K562 (cell line): Measurements from ENCODE around the gene PIF1.

Source experiments
- CBFA2T3 ChIP-seq: fragments of 450-650 bp; IDR thresholded peaks from 2 replicates; pipeline ENCODE4 v1.6.1; 2017
- CREM ChIP-seq: IDR thresholded peaks from 2 replicates; pipeline ENCODE4 v1.6.1; 2014; ENCODE audit warnings: antibody characterized with exemption, low read depth
- U2AF2 ChIP-seq: fragments of 200-400 bp; formaldehyde crosslinking; optimal IDR thresholded peaks from 2 replicates; pipeline ENCODE3; 2017; ENCODE audit warnings: low read depth, mild to moderate bottlenecking, low read length
- ZFX ChIP-seq: sonication (generic); formaldehyde crosslinking; IDR thresholded peaks from 2 replicates; pipeline ENCODE4 v1.8.0; 2022; ENCODE audit warnings: mild to moderate bottlenecking, missing genetic modification reagents, moderate library complexity
- TF ChIP-seq, protein P1 (sequence below), 3 experiments: IDR thresholded peaks in 2 of 3; conservative IDR thresholded peaks in 1 of 3; 2 replicates each; pipeline ENCODE4 v1.5.1; 2011 to 2012; ENCODE audit warnings: low read length in 3 of 3, mild to moderate bottlenecking in 3 of 3, control low read depth in 2 of 3, improper control_type of control experiment in 1 of 3, inconsistent platforms in 1 of 3, low read depth in 1 of 3, mixed read lengths in 1 of 3, moderate library complexity in 1 of 3; ENCODE audit not compliant: insufficient read depth in 2 of 3

DNA sequence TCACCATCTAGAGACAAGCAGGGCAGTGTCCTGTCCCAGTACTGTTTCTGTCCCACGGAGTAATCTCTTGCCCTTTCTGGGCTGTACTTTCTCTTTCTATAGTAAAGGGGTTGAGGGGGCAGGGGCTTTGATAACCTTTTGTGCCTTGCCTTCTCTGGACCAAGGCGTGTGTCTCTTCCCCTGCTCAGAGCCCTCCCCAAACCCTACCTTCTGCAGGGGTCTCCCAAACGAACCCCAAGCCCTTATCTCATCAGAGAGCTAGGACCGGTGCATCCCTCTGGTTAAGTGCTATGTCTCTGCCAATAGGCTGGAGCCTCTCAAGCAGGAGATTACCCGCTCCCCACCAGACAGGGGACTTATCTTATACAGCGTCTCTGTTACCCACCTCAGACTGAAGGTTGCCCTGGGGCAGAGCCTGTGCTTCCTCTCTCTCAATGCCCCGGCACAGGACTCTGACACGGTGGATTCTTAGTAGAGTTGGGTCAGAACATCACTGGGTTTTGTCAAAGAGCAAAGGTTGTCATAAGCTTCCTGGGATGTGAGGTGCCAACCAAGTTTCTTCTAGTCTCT lies 19.2 kb upstream of the PIF1 start:
- TF ChIP-seq U2AF2 (no peak), CREM (no peak), CBFA2T3 (no peak), ZFX (CRISPR knock-in tag) (no peak)
- TF ChIP-seq, protein P1, sequence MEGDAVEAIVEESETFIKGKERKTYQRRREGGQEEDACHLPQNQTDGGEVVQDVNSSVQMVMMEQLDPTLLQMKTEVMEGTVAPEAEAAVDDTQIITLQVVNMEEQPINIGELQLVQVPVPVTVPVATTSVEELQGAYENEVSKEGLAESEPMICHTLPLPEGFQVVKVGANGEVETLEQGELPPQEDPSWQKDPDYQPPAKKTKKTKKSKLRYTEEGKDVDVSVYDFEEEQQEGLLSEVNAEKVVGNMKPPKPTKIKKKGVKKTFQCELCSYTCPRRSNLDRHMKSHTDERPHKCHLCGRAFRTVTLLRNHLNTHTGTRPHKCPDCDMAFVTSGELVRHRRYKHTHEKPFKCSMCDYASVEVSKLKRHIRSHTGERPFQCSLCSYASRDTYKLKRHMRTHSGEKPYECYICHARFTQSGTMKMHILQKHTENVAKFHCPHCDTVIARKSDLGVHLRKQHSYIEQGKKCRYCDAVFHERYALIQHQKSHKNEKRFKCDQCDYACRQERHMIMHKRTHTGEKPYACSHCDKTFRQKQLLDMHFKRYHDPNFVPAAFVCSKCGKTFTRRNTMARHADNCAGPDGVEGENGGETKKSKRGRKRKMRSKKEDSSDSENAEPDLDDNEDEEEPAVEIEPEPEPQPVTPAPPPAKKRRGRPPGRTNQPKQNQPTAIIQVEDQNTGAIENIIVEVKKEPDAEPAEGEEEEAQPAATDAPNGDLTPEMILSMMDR (IDR thresholded peaks at IDR 0.05 in 2 of 3, conservative IDR thresholded peaks at IDR 0.05 in 1 of 3; ENCODE audit: insufficient read depth in 2 of 3, low read depth in 1 of 3, low read length in 3 of 3), result no peak
